IPS-15b (cell line): Measurements from ENCODE around the gene PRICKLE3.
"Not testable (repeated sequence)": the region's sequence is repeated elsewhere in the genome, so short reads cannot be mapped to it uniquely, and the experiment has no call there.

Experiments
- H3K27me3 ChIP-seq: one replicate; pipeline ENCODE4 v1.6.1; 2013; ENCODE audit warnings: low read length; ENCODE audit not compliant: control insufficient read depth, insufficient read depth
- H3K36me3 ChIP-seq: one replicate; pipeline ENCODE4 v1.6.1; 2013; ENCODE audit warnings: low read length; ENCODE audit not compliant: control insufficient read depth, insufficient read depth
- H3K4me1 ChIP-seq: one replicate; pipeline ENCODE4 v1.6.1; 2013; ENCODE audit warnings: mild to moderate bottlenecking, low read length; ENCODE audit not compliant: control insufficient read depth, insufficient read depth
- H3K4me3 ChIP-seq: one replicate; pipeline ENCODE4 v1.5.1; 2013; ENCODE audit warnings: low read depth, low read length
- H3K9ac ChIP-seq: one replicate; pipeline ENCODE4 v1.6.1; 2013; ENCODE audit warnings: low read depth, mild to moderate bottlenecking, low read length
- H3K9me3 ChIP-seq: one replicate; pipeline ENCODE4 v1.6.1; 2013; ENCODE audit warnings: mild to moderate bottlenecking, low read length; ENCODE audit not compliant: control insufficient read depth, insufficient read depth

PRICKLE3 gene

DNA sequence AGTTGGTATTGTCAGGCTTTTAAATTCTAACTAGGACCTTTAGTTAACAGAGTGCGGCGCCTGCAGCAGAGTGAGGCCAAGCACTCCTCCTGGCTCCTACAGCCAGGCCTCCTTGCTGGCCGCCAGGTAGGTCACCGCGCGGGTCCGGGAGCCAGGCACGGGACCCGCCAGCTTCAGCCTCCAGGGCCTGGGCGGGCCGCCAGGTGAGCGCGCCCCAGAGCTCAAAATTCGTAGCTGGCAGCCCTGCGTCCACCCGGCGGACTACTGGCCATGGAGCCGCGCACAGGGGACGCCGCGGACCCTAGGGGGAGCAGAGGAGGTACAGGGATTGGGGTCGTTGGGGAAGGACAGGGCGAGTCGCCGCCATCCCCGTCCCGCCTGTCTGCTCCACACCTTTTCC, 23.6 kb downstream of the PRICKLE3 start, which contains the start of gene MAGIX:
Gene MAGIX (plus strand): TSS at position 139 of the 400 bp plus-strand sequence. CDS start 132 bp downstream, at position 271.
- Histone ChIP-seq H3K9me3 (no peaks in the 10 kb centered on the region), H3K9ac (no peak within 1 kb of the TSS), H3K4me3 (peak within 1 kb of the TSS; percentile 48), H3K4me1 (peaks cover 4% of the 10 kb centered on the region), H3K36me3 (no peaks in the 10 kb centered on the region), H3K27me3 (peaks cover 59% of the 10 kb centered on the region)

DNA sequence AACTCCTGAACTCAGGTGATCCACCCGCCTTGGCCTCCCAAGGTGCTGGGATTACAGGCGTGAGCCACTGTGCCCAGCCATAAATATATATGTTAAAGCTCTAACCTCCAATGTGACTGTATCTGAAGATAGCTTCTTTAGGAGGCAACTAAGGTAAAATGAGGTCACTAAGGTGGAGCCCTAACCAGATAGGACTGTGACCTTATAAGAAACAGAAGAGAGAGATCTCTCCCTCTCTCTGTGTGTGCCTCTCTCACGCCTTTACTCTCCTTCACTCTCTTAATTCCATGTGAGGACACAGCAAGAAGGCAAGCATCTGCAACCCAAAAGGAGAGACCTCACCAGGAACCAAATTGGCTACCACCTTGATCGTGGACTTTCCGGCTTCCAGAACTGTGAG, 24.5 kb downstream of the PRICKLE3 start:
- Histone ChIP-seq H3K9ac (no peak overlapping the region), H3K4me1 (no peaks in the 10 kb centered on the region), H3K4me3 (no peak overlapping the region), H3K9me3 (no peaks in the 10 kb centered on the region), H3K27me3 (peaks cover 58% of the 10 kb centered on the region), H3K36me3 (no peaks in the 10 kb centered on the region)

DNA sequence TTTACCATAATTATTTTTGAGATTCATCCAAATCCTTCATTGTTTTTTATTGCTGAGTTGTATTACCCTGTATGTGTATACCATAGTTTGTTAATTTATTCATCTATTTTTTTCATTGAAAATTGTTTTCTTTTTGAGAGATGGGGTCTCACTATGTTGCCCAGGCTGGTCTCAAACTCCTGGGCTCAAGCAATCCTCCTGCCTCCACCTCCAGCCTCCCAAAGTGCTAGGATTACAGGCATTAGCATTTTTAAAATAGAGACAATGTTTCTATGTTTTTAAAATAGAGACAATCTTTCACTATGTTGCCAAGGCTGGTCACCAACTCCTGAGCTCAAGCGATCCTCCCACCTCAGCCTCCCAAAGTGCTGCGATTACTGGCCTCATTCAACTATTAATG, 25.3 kb downstream of the PRICKLE3 start:
- no peaks in the 10 kb centered on the region for H3K9me3 ChIP-seq
- H3K9ac ChIP-seq = no peak overlapping the region
- H3K27me3 ChIP-seq = peaks cover 56% of the 10 kb centered on the region
- H3K4me3 ChIP-seq = no peak overlapping the region
- no peaks in the 10 kb centered on the region for H3K36me3 ChIP-seq
- no peaks in the 10 kb centered on the region for H3K4me1 ChIP-seq

DNA sequence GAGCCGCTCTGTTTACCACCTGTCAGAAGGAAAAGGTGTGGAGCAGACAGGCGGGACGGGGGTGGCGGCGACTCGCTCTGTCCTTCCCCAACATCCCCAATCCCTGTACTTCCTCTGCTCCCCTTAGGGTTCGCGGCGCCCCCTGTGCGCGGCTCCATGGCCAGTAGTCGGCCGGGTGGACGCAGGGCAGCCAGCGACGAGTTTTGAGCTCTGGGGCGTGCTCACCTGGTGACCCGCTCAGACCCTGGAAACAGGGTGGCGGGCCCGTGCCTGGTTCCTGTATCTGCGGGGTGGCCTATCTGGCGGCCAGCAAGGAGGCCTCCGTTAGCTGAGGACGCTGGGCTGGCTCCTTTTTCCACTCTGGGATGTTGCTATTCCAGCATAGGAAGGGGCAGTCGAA, 29.0 kb downstream of the PRICKLE3 start:
- no peak overlapping the region for H3K9ac ChIP-seq
- no peaks in the 10 kb centered on the region for H3K36me3 ChIP-seq
- H3K9me3 ChIP-seq = no peaks in the 10 kb centered on the region
- H3K4me3 ChIP-seq = peak overlapping the region; percentile 13
- peaks cover 2% of the 10 kb centered on the region for H3K4me1 ChIP-seq
- peaks cover 39% of the 10 kb centered on the region for H3K27me3 ChIP-seq

- Histone ChIP-seq H3K36me3 (no peaks in the 10 kb centered on the region), H3K4me1 (peaks cover 2% of the 10 kb centered on the region), H3K4me3 (peak overlapping the region; percentile 59), H3K27me3 (peaks cover 31% of the 10 kb centered on the region), H3K9ac (no peak overlapping the region), H3K9me3 (no peaks in the 10 kb centered on the region)
Observed at GRCh38 chrX:49155900-49156837, 30.0 kb downstream of the PRICKLE3 start.

DNA sequence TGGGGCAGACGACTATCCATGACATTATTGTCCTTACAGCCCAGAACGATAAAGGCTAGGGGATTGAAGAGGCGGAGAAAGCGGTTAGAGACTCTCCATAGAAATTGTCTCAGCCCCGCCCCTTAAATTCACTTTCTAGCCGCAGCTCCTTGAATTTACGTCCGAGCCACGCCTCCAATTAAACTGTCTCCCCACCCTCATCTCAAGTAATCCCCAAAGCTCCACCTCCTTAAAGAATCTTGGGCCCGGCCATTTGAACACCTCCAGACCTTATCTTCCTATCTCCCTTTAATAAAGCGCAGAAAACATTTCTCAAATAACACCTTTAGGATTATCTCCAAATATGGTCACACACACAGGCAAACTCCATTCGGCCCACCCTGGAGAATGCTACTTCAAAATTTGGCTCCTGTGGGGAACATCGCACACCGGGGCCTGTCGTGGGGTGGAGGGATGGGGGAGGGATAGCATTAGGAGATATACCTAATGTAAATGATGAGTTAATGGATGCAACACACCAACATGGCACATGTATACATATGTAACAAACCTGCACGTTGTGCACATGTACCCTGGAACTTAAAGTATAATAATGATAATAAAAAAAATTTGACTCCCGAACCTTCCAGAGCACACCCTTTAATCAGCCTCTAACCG, 30.8 kb downstream of the PRICKLE3 start:
- H3K9ac ChIP-seq = no peak overlapping the region
- no peaks in the 10 kb centered on the region for H3K36me3 ChIP-seq
- no peaks in the 10 kb centered on the region for H3K9me3 ChIP-seq
- peak overlapping the region; percentile 59 for H3K4me3 ChIP-seq
- H3K4me1 ChIP-seq = peaks cover 2% of the 10 kb centered on the region
- peaks cover 29% of the 10 kb centered on the region for H3K27me3 ChIP-seq

DNA sequence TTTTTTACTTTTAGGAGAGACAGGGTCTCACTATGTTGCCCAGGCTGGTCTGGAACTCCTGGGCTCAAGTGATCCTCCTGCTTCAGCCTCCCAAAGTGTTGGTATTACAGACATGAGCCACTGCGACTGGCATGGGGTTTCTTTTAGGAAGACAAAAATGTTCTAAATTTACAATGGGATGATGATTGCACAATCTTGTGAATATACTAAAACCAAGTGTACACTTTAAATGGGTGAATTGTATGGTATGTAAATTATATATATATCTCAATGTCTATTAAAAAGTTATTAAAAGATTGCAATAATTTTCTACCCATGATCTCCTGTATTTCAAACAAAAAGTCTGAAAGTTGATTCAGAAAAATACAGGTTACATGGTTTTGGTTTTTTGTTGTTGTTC, 32.7 kb downstream of the PRICKLE3 start:
- no peak overlapping the region for H3K4me3 ChIP-seq
- peaks cover 13% of the 10 kb centered on the region for H3K27me3 ChIP-seq
- H3K4me1 ChIP-seq = peaks cover 2% of the 10 kb centered on the region
- no peaks in the 10 kb centered on the region for H3K9me3 ChIP-seq
- H3K36me3 ChIP-seq = no peaks in the 10 kb centered on the region
- no peak overlapping the region for H3K9ac ChIP-seq

DNA sequence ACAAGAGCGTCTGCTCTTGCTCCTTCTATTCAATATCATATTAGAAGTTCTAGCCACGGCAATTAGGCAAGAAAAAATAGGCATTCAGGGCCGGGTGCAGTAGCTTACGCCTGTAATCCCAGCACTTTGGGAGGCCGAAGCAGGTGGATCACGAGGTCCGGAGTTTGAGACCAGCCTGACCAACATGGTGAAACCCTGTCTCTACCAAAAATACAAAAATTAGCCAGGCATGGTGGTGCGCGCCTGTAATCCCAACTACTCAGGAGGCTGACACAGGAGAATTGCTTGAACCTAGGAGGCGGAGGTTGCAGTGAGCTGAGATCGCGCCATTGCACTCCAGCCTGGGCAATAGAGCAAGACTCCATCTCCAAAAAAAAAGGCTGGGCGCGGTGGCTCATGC, 36.9 kb downstream of the PRICKLE3 start:
- H3K27me3 ChIP-seq, H3K9ac ChIP-seq: not testable (repeated sequence)

GRCh38 chrX:49148390-49149100, 37.6 kb downstream of the PRICKLE3 start:
- H3K4me1 ChIP-seq, H3K4me3 ChIP-seq, H3K36me3 ChIP-seq, H3K9me3 ChIP-seq, H3K27me3 ChIP-seq, H3K9ac ChIP-seq: not testable (repeated sequence)

More for the DNA sequence above, 36.9 kb downstream of the PRICKLE3 start:
- not testable (repeated sequence) for H3K4me1 ChIP-seq, H3K4me3 ChIP-seq, H3K9me3 ChIP-seq, H3K36me3 ChIP-seq

- Histone ChIP-seq H3K4me1 (no peaks in the 10 kb centered on the region), H3K9me3 (no peaks in the 10 kb centered on the region), H3K9ac (no peak overlapping the region), H3K27me3 (no peaks in the 10 kb centered on the region), H3K4me3 (no peak overlapping the region), H3K36me3 (no peaks in the 10 kb centered on the region)
Observed at GRCh38 chrX:49147936-49148335, 38.2 kb downstream of the PRICKLE3 start.

DNA sequence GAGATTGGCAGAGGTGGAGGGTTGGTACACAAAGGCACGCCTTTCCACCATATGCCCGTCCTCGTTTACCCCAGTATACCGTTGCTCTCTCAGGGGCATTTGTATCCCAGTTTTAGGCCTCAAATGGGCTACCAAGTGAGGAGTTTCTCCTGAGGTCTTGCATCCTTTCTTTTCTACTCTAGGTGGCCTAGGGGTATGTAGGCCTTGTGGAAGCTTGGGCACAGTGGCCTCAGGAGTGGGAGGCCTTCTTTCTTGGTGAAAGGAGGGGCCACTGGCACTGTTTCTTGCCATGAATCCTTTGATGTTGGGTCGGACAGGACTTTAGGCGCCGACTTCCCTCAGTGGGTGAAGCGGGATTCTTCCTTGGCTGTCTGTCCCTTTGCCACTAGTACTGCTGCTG, 38.9 kb downstream of the PRICKLE3 start:
- Histone ChIP-seq H3K27me3 (no peaks in the 10 kb centered on the region), H3K4me3 (no peak overlapping the region), H3K4me1 (no peaks in the 10 kb centered on the region), H3K9me3 (no peaks in the 10 kb centered on the region), H3K36me3 (no peaks in the 10 kb centered on the region), H3K9ac (no peak overlapping the region)
